Sigmoid colon (tissue), 7 donors: ENCODE measurements around the gene RNF182. TPM values are rescaled to one million over a fixed set of nuclear protein-coding genes. Genes with fewer than 3 reads are reported as not detected.

Experiments used
- DNase-seq: peaks from one replicate; pipeline ENCODE4 v3.0.0-alpha.2; 2019
- H3K27ac ChIP-seq, 4 donors: fragments of 200-600 bp; sonication (generic); one replicate each; pipeline ENCODE4 v1.5.1; 2016 to 2019; ENCODE audit warnings: mild to moderate bottlenecking in 1 of 4
- H3K27me3 ChIP-seq, 3 donors: fragments of 200-600 bp; sonication (generic); one replicate each; pipeline ENCODE4 v1.5.1; 2019; ENCODE audit warnings: mild to moderate bottlenecking in 1 of 3
- H3K36me3 ChIP-seq, 4 donors: fragments of 200-600 bp; sonication (generic); one replicate each; pipeline ENCODE4 v1.5.1; 2016 to 2019
- H3K4me1 ChIP-seq, 4 donors: fragments of 200-600 bp; sonication (generic); one replicate each; pipeline ENCODE4 v1.5.1; 2017 to 2019
- H3K4me3 ChIP-seq, 4 donors: fragments of 200-600 bp; sonication (generic); one replicate each; pipeline ENCODE4 v1.5.1; 2017 to 2019; ENCODE audit warnings: mild to moderate bottlenecking in 2 of 4, moderate library complexity in 1 of 4
- H3K9me3 ChIP-seq, 4 donors: fragments of 200-600 bp in 3 of 4; sonication (generic) in 3 of 4; one replicate each; pipeline versions ENCODE4 v1.5.1 to v1.6.1; 2013 to 2019
- EP300 ChIP-seq, 4 donors: sonication (generic); formaldehyde crosslinking; IDR thresholded peaks; one replicate each; pipeline ENCODE4 v1.6.1; 2017; ENCODE audit warnings: antibody characterized with exemption in 4 of 4
- POLR2A ChIP-seq, 2 donors: fragments of 450-650 bp; IDR thresholded peaks; one replicate each; pipeline ENCODE4 v1.6.1; 2016; ENCODE audit warnings: antibody characterized with exemption in 2 of 2, mild to moderate bottlenecking in 2 of 2, moderate library complexity in 2 of 2
- POLR2AphosphoS5 ChIP-seq, 4 donors: sonication (generic); formaldehyde crosslinking; IDR thresholded peaks; one replicate each; pipeline ENCODE4 v1.6.1; 2017; ENCODE audit warnings: antibody characterized with exemption in 4 of 4
- WGBS, 2 donors: extraction: QIAGEN DNeasy Blood & Tissue Kit; methylation state at CpG; one replicate each; pipeline ENCODE4 v1.1.7; 2013; 5-methylcytosine and 5-hydroxymethylcytosine counted together
- intact Hi-C: fragments of 100-400 bp; cut with DNase I; formaldehyde crosslinking; loops from one replicate; pipeline ENCODE4 v1.15.1; 2023
- polyA plus RNA-seq, 3 donors: library from polyadenylated mRNA; stranded (reverse); fragments of 200-250 nt; gene quantifications; one replicate each; pipeline ENCODE4 v1.2.3, GENCODE V29; 2013
- total RNA-seq, 4 donors: library from RNA; depleted of rRNA; stranded (reverse); fragments of >200 nt; gene quantifications; one replicate each; pipeline ENCODE4 v1.1.0, GENCODE V29; 2016
- TF ChIP-seq, protein P1 (sequence below), 4 experiments: fragments of 450-650 bp in 3 of 4; fragments of 200-600 bp in 1 of 4; IDR thresholded peaks; one replicate each; pipeline ENCODE4 v1.5.1; 2016 to 2019; ENCODE audit warnings: antibody characterized with exemption in 4 of 4, mild to moderate bottlenecking in 3 of 4, moderate library complexity in 2 of 4
- donor health status: healthy with polysubstance abuse.
- donor health status: Bipolar disorder and iron deficiency.
- donor health status: healthy.

Gene RNF182
- total and polyA plus RNA-seq, 7 donors: 0.06 to 0.71 (median 0.28) TPM; not detected in 2

DNA sequence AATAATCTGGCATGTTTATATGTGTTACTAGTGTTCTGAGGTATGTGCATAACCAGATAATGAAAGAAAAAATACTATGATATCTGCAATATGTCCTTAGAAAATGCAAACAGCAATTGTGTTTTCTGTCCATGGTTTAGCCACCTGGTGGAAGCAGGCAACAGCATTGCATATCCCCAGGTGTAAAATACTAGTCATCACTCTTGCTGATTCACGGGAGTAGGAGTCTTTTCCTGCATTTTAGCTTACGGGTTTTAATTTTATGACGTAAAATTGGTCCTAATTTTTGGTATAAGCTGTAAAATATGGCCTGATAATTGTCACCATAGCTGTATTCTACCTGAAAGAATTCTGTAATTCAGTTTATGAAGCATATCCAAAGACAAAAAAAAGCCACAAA is 2.5 kb downstream of the RNF182 start:
- H3K36me3 ChIP-seq: no peaks in the 10 kb centered on the region
- TF ChIP-seq, protein P1, sequence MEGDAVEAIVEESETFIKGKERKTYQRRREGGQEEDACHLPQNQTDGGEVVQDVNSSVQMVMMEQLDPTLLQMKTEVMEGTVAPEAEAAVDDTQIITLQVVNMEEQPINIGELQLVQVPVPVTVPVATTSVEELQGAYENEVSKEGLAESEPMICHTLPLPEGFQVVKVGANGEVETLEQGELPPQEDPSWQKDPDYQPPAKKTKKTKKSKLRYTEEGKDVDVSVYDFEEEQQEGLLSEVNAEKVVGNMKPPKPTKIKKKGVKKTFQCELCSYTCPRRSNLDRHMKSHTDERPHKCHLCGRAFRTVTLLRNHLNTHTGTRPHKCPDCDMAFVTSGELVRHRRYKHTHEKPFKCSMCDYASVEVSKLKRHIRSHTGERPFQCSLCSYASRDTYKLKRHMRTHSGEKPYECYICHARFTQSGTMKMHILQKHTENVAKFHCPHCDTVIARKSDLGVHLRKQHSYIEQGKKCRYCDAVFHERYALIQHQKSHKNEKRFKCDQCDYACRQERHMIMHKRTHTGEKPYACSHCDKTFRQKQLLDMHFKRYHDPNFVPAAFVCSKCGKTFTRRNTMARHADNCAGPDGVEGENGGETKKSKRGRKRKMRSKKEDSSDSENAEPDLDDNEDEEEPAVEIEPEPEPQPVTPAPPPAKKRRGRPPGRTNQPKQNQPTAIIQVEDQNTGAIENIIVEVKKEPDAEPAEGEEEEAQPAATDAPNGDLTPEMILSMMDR (IDR thresholded peaks at IDR 0.05): no peak
- TF ChIP-seq POLR2AphosphoS5 (IDR thresholded peaks at IDR 0.05): no peak
- no peak for TF ChIP-seq POLR2A (IDR thresholded peaks at IDR 0.05)
- TF ChIP-seq EP300 (IDR thresholded peaks at IDR 0.05): no peak
- peaks cover 0 to 19% (median 16%) of the 10 kb centered on the region in 4 donors for H3K4me1 ChIP-seq
- intact Hi-C loops: no loop called here
- H3K4me3 ChIP-seq: no peak overlapping the region
- H3K27ac ChIP-seq: no peak overlapping the region
- H3K9me3 ChIP-seq: no peaks in the 10 kb centered on the region
- 60 to 87% methylated on average over 3 of the region's 3 CpGs for WGBS, 2 donors
- H3K27me3 ChIP-seq: peaks cover 30 to 74% (median 63%) of the 10 kb centered on the region in 3 donors
- DNase-seq: no peak

GRCh38 chr6:13929196-13929595 is 4.4 kb downstream of the RNF182 start:
- intact Hi-C loops: no loop called here

GRCh38 chr6:13931797-13932402 is 7.1 kb downstream of the RNF182 start:
- H3K9me3 ChIP-seq: no peaks in the 10 kb centered on the region
- H3K4me1 ChIP-seq: no peaks in the 10 kb centered on the region
- TF ChIP-seq POLR2AphosphoS5 (IDR thresholded peaks at IDR 0.05) (no peak), EP300 (IDR thresholded peaks at IDR 0.05) (no peak), POLR2A (IDR thresholded peaks at IDR 0.05) (no peak)
- TF ChIP-seq, protein P1 (IDR thresholded peaks at IDR 0.05): no peak
- no peak overlapping the region for H3K4me3 ChIP-seq
- H3K27ac ChIP-seq: no peak overlapping the region
- no peak for DNase-seq
- 69 to 86% methylated on average over 1 of the region's 1 CpG for WGBS, 2 donors
- H3K27me3 ChIP-seq: peaks cover 11 to 50% (median 34%) of the 10 kb centered on the region in 3 donors
- intact Hi-C loops: no loop called here
- H3K36me3 ChIP-seq: no peaks in the 10 kb centered on the region

More at GRCh38 chr6:13929196-13929595, 4.4 kb downstream of the RNF182 start:
- Histone ChIP-seq H3K4me3 (no peak overlapping the region), H3K4me1 (peaks cover 0 to 14% (median 11%) of the 10 kb centered on the region in 4 donors), H3K27me3 (peaks cover 30 to 77% (median 57%) of the 10 kb centered on the region in 3 donors), H3K27ac (no peak overlapping the region), H3K36me3 (no peaks in the 10 kb centered on the region), H3K9me3 (no peaks in the 10 kb centered on the region)
- TF ChIP-seq EP300 (IDR thresholded peaks at IDR 0.05) (no peak), POLR2AphosphoS5 (IDR thresholded peaks at IDR 0.05) (no peak), POLR2A (IDR thresholded peaks at IDR 0.05) (no peak)
- TF ChIP-seq, protein P1 (IDR thresholded peaks at IDR 0.05): no peak
- DNase-seq: no peak

DNA sequence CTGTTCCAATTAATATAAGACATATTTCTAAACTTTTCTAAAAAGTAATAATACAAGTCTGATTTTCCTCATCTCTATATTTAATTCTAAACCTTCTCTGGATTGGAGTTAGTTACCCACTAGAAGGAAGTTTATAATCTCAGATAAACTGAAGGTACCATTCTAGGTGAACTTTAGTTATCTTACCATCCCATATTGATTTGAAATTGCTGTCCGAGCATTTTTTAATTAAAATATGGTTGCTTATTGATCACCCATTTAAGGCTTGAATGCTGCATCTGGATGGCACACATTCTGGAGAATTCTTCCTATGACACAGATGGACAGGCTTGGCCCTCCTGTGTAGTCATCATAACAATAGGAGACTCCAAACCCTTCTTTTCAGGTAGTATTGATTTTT is 8.0 kb downstream of the RNF182 start:
- peaks cover 3 to 41% (median 25%) of the 10 kb centered on the region in 3 donors for H3K27me3 ChIP-seq
- no peak overlapping the region for H3K27ac ChIP-seq
- DNase-seq: no peak
- H3K36me3 ChIP-seq: no peaks in the 10 kb centered on the region
- WGBS, 2 donors: 94 to 95% methylated on average over 1 of the region's 1 CpG
- H3K4me3 ChIP-seq: no peak overlapping the region
- no peaks in the 10 kb centered on the region for H3K4me1 ChIP-seq
- no peaks in the 10 kb centered on the region for H3K9me3 ChIP-seq
- no peak for TF ChIP-seq EP300 (IDR thresholded peaks at IDR 0.05)
- no peak for TF ChIP-seq POLR2A (IDR thresholded peaks at IDR 0.05)
- no peak for TF ChIP-seq POLR2AphosphoS5 (IDR thresholded peaks at IDR 0.05)
- TF ChIP-seq, protein P1 (IDR thresholded peaks at IDR 0.05): no peak
- intact Hi-C loops: no loop called here

- WGBS, 2 donors: 87 to 94% methylated on average over 2 of the region's 2 CpGs
- Histone ChIP-seq H3K4me3 (no peak overlapping the region), H3K36me3 (no peaks in the 10 kb centered on the region), H3K4me1 (no peaks in the 10 kb centered on the region), H3K27ac (no peak overlapping the region), H3K27me3 (peaks cover 0 to 22% (median 12%) of the 10 kb centered on the region in 3 donors), H3K9me3 (no peaks in the 10 kb centered on the region)
- TF ChIP-seq POLR2A (IDR thresholded peaks at IDR 0.05) (no peak), POLR2AphosphoS5 (IDR thresholded peaks at IDR 0.05) (no peak), EP300 (IDR thresholded peaks at IDR 0.05) (no peak)
- TF ChIP-seq, protein P1 (IDR thresholded peaks at IDR 0.05): no peak
- intact Hi-C loops: no loop called here
- DNase-seq: no peak
Measured at GRCh38 chr6:13934721-13935120, 10.0 kb downstream of the RNF182 start.
